Activated CD8-positive, alpha-beta memory T cell treated with anti-CD3 and anti-CD28 coated beads, Interleukin-2, amount 50 U/mL, for 4 hours (primary cell): ENCODE results near the gene KLHL3.

Experiments used
- DNase-seq: peaks from one replicate; pipeline ENCODE4 v3.0.0-alpha.2; 2020

The KLHL3 gene

GRCh38 chr5:137630216-137630971 lies 105.5 kb downstream of the KLHL3 start:
- DNase-seq: no peak

DNA sequence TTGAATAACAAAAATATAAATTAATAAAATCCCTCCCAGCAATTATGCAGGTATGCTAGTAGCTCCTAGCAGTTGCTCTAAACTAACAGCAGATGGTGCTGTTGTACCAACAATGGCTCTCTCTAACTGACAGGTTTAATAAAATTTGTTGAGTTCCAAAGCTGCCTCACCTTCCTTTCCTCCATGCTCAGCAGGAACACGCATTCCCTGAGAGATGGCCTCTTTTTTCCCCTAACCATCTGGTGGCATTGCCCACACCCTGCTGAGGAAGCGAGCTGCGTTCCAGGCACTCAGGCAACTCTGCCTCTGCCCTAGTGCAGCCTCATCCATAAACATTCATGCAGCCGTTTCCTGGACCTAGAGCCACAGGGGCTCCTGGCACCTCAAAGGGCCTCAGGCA lies 106.2 kb downstream of the KLHL3 start:
- no peak for DNase-seq

DNA sequence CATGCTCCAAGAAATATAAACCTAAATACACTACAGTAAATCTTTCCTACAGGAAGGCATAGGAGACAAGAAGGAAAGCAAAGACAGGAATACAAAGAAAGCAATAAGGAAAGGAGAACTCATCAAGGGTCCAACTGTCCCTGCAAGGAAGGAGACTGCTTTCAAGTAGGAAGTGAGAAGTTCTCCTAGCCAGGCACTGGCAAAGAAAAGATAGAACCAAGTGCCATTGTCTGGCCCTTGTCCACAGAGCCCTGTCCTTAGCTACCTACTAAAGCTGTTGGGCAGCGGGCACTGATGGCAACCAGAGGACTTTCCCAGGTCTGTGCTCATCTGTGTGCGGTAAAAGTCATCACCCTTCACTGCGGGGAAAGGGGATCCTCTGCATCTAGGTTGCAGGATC lies 108.2 kb downstream of the KLHL3 start:
- no peak for DNase-seq

GRCh38 chr5:137627293-137627692 lies 108.6 kb downstream of the KLHL3 start:
- no peak for DNase-seq

GRCh38 chr5:137624786-137625349 lies 111.0 kb downstream of the KLHL3 start:
- DNase-seq: no peak

DNA sequence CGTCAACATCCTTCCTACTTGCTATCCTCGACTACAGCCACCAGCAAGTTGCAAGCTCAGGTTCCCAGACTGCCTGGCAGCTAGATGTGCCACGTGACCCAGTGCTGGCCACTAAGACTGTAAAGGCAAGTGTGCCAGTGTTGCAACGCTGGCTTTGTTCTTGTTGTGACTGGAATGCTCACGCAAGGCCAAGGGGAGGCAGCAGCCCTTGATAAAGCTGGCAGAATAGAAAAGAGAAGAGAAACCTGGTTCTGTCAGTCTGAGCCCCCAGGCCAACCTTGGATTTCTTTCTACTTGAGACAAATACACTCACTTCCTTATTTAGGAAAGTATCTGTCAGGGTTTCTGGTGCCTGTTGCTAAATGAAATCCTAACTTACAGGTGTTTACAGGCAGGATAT lies 113.0 kb downstream of the KLHL3 start:
- no peak for DNase-seq

GRCh38 chr5:137621861-137622823 lies 113.7 kb downstream of the KLHL3 start:
- DNase-seq: no peak

DNA sequence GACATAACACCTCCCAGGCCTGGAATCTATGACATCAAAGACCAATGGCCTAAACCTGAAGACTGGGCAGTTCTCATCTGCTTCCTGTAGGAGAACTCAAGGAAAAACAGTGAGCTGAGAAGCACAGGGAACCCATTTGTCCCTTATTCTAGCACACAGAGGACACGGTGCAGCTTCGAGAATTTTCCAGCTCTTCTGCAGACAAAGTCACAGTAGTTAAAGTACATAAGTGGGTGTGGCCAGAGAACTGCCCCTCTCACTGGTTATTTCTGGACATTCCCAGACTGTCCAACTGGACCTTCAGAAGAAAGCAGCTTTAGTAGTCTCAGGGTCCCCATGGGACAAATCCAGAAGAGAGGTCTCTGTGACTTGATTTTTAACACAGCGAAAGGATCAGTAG lies 114.6 kb downstream of the KLHL3 start:
- no peak for DNase-seq

- DNase-seq: no peak
These were observed 116.6 kb downstream of the KLHL3 start for GRCh38 chr5:137619191-137619870.

GRCh38 chr5:137618476-137618875 lies 117.4 kb downstream of the KLHL3 start:
- no peak for DNase-seq

DNA sequence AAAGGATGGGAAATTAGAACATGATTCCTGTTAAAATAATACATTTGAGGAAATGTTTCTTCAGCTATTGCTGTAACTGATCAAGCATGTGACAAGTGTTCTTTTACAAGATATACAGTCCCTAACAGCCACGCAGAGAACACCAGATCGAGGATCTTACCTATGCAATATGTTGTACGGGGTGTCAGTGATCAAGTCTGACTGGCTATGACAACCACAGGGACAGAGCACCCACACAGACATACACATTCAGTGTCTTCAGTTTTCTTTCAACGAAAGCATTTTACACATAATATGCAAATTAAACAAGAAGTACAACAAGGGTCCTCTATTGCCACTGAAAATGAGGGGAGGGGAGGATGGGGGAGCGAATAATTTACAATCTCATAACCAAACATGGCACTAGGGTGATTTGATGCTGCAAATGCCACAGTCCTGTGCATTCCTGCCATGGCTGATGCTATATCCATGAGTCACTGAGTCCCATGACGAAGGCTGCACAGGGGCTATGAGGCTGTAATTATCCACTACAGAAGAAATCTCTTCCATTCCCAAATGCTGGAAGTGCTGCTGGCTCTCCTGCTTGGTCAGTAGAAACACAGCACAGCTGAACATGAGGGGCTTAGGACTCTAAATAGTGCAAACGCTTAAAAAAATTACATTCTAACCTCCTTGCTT lies 118.2 kb downstream of the KLHL3 start:
- DNase-seq: no peak

GRCh38 chr5:137616046-137616445 lies 119.8 kb downstream of the KLHL3 start:
- no peak for DNase-seq

DNA sequence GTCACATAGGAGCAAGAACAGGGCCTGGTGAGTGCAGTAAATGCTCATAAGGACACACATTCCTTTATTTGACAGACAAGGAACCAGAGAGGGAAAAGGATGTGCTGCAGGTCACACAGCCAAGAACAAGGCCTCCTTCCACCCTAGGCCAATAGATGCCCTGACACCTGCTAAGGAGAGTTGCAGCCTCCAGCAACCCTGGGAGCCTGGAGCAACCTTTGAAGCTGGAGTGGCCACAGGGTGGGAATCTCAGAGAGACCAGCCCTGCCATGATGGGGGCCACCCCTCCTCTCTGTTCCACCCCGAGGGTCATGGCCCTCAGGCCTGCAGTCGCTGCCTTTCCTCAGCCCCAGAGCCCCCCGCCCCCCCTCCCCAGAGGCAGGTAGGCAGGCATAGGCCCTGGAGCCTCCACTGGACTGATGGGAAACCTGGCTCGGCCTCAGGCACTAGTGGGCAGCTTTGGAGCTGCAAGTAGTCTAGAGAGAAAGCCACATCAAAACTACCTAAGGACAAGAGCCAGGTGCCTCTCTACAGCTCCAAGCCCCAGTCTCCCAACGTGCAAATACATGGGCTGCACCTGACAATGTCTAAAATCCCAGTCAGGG lies 120.6 kb downstream of the KLHL3 start:
- no peak for DNase-seq

DNA sequence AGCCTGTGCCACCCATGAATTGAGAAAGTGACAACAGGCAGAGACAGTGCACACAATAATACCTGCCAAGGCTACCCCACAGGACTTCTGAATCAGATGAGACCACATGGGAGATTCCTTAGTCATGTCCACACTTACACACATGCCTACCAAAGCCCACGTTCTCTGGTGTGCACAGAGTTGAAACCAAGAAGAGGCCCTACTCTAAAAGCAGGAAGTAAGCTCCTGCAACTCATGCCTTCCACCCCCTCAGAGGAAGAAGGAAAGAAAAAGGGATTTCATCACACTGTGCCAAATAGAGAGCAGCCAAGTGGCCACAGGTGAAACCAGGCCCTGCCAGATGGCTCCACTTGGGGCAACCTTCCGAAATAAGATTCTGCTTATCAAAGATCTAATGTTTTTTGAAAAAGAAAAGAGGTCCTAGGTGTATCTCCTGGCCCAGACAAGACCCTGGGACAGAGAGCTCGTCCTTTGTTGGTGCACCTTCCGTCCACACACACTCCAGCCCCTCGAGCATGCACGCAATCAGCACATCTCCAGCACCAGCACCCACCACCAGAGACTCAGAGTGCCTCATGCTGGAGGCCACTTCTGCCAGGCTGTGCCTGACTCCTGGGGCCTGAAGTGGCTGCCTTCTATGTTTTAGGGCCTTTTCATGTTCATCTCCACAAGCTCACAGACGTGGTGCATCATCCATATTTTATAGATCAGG lies 122.2 kb downstream of the KLHL3 start:
- no peak for DNase-seq

DNA sequence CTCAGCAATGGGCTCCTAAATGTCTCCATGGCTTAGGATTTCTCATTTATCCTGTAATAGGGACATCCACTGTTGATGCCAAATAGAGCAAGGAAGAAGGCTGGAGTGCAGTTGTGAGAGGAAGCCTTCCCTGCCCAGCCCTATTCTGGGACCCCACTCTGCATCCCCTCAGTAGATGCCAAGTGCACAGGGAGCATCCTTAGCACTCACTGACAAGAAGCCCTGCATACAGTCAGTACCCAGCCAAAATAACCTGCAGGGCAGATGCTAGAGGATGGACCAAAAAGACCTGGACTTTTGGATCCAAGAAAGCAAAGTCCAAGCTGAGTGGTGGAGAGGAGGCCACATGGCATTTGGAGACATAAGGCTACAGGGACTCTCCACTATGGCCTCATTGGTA lies 123.3 kb downstream of the KLHL3 start:
- no peak for DNase-seq

DNA sequence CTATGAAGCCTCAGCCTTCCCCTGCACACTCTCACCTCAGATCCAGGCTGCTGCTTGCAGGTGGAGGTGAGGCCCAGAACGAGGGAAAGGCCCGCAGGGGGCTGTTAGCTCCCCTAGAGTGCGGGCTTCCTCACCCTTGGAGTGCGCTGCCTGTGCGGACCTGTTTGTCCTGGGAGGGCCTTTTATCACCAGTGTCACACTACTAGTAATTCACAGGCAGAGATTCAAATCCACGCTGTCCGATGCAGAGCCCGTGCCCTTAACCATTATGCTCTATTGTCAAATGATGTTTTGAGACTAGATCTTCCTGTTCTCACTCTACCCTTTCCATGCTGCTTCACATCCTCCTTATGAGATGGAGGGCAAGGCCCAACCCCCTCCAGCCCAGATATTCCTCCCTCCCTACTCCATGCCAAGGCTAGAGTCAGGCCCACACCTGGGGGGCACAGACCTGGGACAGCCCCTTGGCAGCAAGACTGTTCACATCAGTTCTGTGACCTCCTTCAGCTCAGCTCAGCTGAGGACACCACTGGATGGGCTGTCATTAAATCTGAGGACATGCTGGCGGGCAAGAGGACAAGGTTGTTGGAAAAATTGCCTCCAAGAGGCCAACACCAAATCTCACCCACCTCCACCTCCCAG lies 124.0 kb downstream of the KLHL3 start:
- DNase-seq: no peak

DNA sequence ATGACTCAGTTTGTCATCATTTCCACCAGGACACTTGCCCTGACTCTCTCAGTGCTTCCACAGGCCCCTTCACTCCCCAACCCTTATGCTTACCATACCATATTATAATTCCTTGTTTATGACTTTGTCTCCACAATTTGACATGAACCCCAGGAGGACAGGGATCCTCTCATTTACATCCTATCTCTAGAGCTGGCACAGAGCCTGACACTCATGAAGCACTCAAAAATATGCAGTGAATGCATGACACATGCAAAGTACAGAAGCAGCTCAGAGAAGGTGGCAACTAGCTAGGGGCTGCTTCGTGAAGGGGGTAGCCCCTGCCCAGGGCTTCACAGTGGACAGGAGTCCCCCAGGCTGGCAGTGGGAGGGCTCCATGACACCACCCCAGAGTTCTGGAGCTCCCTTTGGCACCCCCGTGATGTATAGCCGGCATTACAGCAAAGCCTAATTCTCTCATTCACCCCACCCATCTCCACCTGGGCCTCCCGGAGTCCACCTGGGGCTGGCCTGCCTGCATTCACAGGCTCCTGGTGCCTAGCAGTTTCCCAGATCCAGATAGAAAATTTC lies 124.8 kb downstream of the KLHL3 start:
- DNase-seq: no peak

DNA sequence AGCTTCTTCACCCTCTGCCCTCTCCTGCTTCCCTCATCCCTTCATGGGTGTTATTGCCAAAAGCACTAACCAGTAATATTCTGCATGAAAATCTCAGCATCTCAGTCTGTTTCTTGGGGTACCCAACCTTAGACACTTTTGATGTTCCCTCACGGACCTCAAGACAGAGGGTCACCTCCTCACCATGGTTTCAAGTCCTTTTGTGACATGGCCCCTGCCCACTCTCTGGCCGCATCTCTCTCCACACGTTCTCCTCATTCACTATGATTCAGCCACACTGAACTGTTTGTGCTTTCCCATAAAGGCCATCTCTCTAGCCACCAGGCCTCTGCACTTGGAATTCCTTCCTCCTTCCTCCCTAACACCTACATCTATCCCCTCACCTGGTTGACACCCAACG lies 125.3 kb downstream of the KLHL3 start:
- DNase-seq: no peak

- DNase-seq: no peak
These were observed 126.8 kb downstream of the KLHL3 start for GRCh38 chr5:137609127-137609526.

DNA sequence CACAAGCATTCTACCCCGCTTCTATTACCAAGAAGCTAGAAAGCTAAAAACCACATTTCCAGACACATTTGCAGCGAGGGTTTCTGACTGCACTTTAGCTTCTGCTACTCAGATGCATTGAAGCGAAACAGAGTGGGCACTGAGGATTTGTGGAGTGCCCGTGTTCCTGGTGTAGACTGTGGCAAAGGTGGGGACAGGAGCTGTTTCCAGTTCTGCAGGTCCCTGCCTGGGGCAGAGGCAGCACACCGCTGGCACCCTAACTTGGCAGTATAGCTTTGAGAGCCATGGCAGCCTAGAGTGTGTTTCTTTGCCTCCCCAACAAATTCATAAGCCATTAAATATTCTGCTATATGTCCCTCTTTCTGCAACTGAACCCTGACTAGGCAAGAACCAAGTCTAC lies 128.1 kb downstream of the KLHL3 start:
- no peak for DNase-seq

- no peak for DNase-seq
These were observed 129.5 kb downstream of the KLHL3 start for GRCh38 chr5:137606401-137606800.
